ENCODE measurements around the gene OR51B2.

The OR51B2 gene

DNA sequence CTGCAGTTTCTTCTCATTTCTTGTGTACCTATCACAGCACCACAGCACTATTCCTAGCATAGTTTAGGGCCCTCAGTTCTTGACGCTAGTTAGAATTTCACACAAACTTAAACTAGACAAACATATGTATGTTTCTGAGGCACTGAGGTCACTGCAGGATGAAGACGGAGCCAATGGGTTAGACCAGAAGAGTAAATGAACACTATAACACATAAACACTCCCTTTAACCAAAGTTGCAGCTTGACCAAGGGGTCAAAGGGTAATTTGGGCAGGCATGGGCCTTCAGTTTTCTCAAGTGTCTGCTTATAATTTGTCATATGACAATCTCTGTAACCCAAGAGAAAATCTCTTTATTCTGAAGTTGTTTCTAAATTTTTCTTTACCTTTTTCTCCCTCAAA lies 41.5 kb downstream of the OR51B2 start:
- no peak for DNase-seq (ENCODE audit: low spot score)

DNA sequence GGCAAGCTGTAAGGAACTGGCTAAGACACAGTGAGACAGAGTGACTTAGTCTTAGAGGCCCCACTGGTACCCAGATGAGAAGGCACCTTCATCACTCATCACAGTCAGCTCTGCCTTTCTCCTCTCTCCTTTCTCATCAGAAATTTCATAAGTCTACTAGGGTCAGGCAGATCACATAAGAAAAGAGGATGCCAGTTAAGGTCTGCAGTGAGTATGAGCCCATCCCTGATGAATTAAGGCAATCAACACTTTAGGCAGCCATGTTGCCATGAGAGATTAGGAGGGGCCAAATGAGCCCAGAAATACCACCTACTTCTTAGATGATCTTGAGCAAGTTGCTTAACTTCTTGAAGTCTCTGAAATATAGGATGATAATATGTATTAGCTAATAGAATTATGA lies 42.5 kb downstream of the OR51B2 start:
- no peak for DNase-seq (ENCODE audit: low spot score)

DNA sequence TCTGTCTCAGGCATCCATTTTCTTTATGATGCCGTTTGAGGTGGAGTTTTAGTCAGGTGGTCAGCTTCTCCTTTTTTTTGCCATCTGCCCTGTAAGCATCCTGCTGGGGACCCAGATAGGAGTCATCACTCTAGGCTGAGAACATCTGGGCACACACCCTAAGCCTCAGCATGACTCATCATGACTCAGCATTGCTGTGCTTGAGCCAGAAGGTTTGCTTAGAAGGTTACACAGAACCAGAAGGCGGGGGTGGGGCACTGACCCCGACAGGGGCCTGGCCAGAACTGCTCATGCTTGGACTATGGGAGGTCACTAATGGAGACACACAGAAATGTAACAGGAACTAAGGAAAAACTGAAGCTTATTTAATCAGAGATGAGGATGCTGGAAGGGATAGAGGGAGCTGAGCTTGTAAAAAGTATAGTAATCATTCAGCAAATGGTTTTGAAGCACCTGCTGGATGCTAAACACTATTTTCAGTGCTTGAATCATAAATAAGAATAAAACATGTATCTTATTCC lies 43.5 kb downstream of the OR51B2 start:
- peak; percentile 86 for DNase-seq (ENCODE audit: low spot score)

DNA sequence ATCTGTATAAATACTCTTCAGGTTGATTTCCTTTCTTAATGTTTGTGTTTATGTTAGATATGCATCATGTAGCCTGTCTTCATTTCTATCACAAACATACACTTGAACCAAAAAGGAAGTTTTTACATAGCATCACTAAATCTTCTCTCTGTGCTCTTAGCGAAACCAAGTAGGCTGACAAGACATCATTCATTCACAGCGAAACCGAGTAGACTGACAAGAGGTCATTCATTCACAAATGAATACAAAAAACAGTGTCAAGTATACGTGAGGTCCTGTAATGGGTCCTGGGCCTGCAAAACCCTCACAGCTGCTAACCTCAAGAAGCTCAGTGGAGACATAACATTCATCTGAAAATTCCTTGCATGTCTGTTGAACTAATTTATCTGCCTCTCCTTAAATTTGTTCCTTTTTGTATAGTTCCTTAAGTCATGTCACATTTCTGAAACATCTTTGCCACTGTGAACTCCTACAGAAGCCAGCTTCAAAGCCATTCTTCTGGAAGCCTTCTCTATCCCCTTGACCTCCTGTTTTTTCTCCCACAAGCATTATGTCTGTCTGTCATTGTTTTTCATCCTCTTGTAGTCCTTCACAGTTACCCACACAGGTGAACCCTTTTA lies 44.5 kb downstream of the OR51B2 start:
- DNase-seq (ENCODE audit: low spot score): no peak

DNA sequence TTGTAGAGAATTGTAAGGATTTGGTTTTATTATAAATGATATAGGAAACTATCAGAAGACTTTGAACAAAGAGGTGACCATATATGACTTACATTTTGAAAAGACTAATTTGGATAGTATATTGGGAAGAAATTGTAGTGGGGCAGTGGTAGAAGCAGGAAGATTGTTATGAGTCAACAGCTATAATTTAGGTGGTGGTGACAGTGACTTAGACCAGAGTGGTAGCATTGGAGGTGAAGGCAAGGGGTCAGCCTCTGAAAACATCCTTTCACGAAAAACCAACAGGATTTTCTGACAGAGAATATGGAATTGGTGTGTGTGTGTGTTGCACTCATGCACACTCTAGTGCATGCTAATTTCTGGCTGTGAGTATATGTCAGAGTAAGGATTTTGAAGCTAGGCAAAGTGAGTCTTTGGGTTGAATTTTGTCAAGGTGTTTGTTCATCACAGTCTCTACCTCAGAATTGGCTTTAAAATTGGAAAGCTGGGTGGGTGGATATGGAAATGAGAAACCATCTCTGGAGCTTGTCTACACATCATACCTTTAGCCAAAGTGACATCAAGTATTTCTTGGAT lies 46.2 kb downstream of the OR51B2 start:
- DNase-seq (ENCODE audit: low spot score): no peak

DNA sequence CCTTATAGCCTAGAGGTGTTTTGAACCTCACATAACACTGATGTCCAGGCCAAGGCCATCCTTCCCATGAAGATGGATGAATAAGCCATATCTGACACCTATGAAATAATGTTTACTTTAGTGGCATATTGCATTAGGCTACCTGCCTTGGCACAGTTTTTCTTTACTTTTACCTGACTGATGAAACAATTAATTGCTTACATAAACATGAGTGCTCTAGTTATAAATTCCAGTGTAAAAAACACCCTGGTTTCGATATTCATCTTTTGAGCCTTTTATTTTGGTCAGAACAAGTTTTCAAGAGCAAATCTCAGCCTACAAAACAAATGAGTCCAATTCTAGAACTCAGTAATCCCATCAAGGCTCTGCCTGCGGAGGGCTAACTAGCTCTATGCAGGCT lies 47.4 kb downstream of the OR51B2 start:
- DNase-seq (ENCODE audit: low spot score): no peak

DNA sequence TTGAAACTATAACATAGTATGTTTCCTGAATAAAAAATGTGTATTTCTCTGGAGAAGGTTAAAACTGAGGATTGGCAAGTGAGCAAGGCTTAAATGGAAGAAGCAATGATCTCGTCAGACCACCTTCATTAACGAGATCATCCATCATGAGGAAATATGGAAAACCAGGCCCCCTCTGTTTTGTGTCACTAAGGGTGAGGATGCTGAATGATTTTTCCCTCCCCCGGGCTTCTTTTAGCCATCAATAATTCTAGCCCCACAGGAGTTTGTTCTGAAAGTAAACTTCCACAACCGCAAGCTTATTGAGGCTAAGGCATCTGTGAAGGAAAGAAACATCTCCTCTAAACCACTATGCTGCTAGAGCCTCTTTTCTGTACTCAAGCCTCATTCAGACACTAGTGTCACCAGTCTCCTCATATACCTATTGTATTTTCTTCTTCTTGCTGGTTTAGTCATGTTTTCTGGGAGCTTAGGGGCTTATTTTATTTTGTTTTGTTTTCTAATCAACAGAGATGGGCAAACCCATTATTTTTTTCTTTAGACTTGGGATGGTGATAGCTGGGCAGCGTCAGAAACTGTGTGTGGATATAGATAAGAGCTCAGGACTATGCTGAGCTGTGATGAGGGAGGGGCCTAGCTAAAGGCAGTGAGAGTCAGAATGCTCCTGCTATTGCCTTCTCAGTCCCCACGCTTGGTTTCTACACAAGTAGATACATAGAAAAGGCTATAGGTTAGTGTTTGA lies 48.6 kb downstream of the OR51B2 start:
- DNase-seq (ENCODE audit: low spot score): no peak

DNA sequence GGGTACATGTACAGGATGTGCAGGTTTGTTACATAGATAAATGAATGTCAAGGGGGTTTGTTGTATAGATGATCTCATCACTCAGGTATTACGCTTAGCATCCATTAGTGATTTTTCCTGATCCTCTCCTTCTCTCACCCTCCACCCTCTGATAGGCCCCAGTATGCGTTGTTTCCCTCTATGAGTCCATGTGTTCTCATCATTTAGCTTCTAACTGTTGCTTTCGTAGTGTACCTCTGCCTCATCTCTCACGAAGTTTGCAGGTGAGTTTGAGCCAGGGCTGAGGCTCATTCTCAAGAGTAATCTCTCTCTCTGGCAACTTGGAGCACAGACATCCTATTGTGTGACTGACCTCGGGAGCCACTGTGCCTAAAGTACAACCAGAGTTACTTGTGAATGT lies 49.7 kb downstream of the OR51B2 start:
- DNase-seq (ENCODE audit: low spot score): no peak

Measured in hepatic stellate cell (primary cell).